GM12892 (cell line): ENCODE results near the gene SLC10A2.

Experiments used
- POLR2A ChIP-seq: IDR thresholded peaks from 2 replicates; pipeline ENCODE4 v1.6.1; 2011; ENCODE audit warnings: low read depth, low read length, control low read depth
- POLR2AphosphoS5 ChIP-seq: IDR thresholded peaks from 2 replicates; pipeline ENCODE4 v1.6.1; 2011; ENCODE audit warnings: low read depth, low read length, control low read depth
- TAF1 ChIP-seq: IDR thresholded peaks from 2 replicates; pipeline ENCODE4 v1.6.1; 2011; ENCODE audit warnings: low read depth, mild to moderate bottlenecking, control low read depth, low read length, borderline replicate concordance

GRCh38 chr13:103018556-103018955 lies 47.7 kb downstream of the SLC10A2 start:
- TF ChIP-seq POLR2AphosphoS5 (no peak), TAF1 (no peak), POLR2A (no peak)
